Neural cell (in vitro differentiated cells): Measurements from ENCODE around the gene COL21A1. TPM values are rescaled to one million over a fixed set of nuclear protein-coding genes. Genes with fewer than 3 reads are reported as not detected.

Experiments
- H2AFZ ChIP-seq: fragments of 200-600, 300-800 bp; sonication (generic), shearing (Covaris generic); 2 replicates; pipeline ENCODE4 v1.6.0; 2014; ENCODE audit warnings: low read depth, mild to moderate bottlenecking, antibody characterized with exemption, low read length, moderate library complexity
- H3F3A ChIP-seq: fragments of 200-600 bp; shearing (Covaris generic); 2 replicates; pipeline ENCODE4 v1.6.1; 2016; ENCODE audit warnings: mild to moderate bottlenecking, moderate library complexity, mixed read lengths, antibody characterized with exemption, low read length; ENCODE audit not compliant: insufficient read depth, poor library complexity, severe bottlenecking
- H3K27ac ChIP-seq: fragments of 200-600, 300-800 bp; sonication (generic), shearing (Covaris generic); 2 replicates; pipeline ENCODE4 v1.5.1; 2014; ENCODE audit warnings: mild to moderate bottlenecking, low read length, moderate library complexity
- H3K27me3 ChIP-seq: fragments of 300-800, 200-600 bp; sonication (generic), shearing (Covaris generic); 2 replicates; pipeline ENCODE4 v1.6.0; 2014; ENCODE audit warnings: mild to moderate bottlenecking, low read depth, low read length, moderate library complexity; ENCODE audit not compliant: insufficient read depth
- H3K36me3 ChIP-seq: fragments of 300-800, 200-600 bp; sonication (generic), shearing (Covaris generic); 2 replicates; pipeline ENCODE4 v1.5.1; 2014; ENCODE audit warnings: mild to moderate bottlenecking, antibody characterized with exemption, low read length, moderate library complexity; ENCODE audit not compliant: insufficient read depth
- H3K4me2 ChIP-seq: fragments of 300-800, 200-600 bp; sonication (generic), shearing (Covaris generic); 2 replicates; pipeline ENCODE4 v1.6.0; 2014; ENCODE audit warnings: mild to moderate bottlenecking, low read length
- H3K4me3 ChIP-seq: fragments of 300-800, 200-600 bp; sonication (generic), shearing (Covaris generic); 2 replicates; pipeline ENCODE4 v1.5.1; 2014; ENCODE audit warnings: mild to moderate bottlenecking, low read length, moderate library complexity
- H3K79me2 ChIP-seq: fragments of 200-600 bp; shearing (Covaris generic); replicated peaks from 2 replicates; pipeline ENCODE4 v1.6.0; 2014; ENCODE audit warnings: mild to moderate bottlenecking, low read length, moderate library complexity; ENCODE audit not compliant: insufficient read depth
- H3K9ac ChIP-seq: fragments of 300-800, 200-600 bp; sonication (generic), shearing (Covaris generic); 2 replicates; pipeline ENCODE4 v1.6.1; 2016; ENCODE audit warnings: mild to moderate bottlenecking, low read length, mixed read lengths
- H3K9me2 ChIP-seq: fragments of 200-600 bp; shearing (Covaris generic); 2 replicates; pipeline ENCODE4 v1.6.1; 2016; ENCODE audit warnings: mild to moderate bottlenecking, low read length, mixed read lengths; ENCODE audit not compliant: insufficient read depth
- H3K9me3 ChIP-seq: fragments of 200-600, 300-800 bp; sonication (generic), shearing (Covaris generic); 2 replicates; pipeline ENCODE4 v1.6.1; 2016; ENCODE audit warnings: mild to moderate bottlenecking, mixed run types, low read length, moderate library complexity, mixed read lengths
- H4K20me1 ChIP-seq: fragments of 200-600 bp; shearing (Covaris generic); 2 replicates; pipeline ENCODE4 v1.6.1; 2016; ENCODE audit warnings: mild to moderate bottlenecking, mixed run types; ENCODE audit not compliant: insufficient read depth
- EP300 ChIP-seq: fragments of 450-650 bp; conservative IDR thresholded peaks from 2 replicates; pipeline ENCODE4 v1.6.1; 2014; ENCODE audit warnings: antibody characterized with exemption, mild to moderate bottlenecking, moderate library complexity; ENCODE audit not compliant: poor library complexity, severe bottlenecking
- EZH2 ChIP-seq: fragments of 200-600, 300-800 bp; shearing (Covaris generic), sonication (generic); IDR thresholded peaks from 2 replicates; pipeline ENCODE4 v1.6.1; 2014; ENCODE audit warnings: antibody characterized with exemption, low read length, borderline replicate concordance, mild to moderate bottlenecking; ENCODE audit not compliant: insufficient read depth, poor library complexity, severe bottlenecking
- MXI1 ChIP-seq: fragments of 450-650 bp; conservative IDR thresholded peaks from 2 replicates; pipeline ENCODE4 v1.6.1; 2014; ENCODE audit warnings: antibody characterized with exemption, mild to moderate bottlenecking; ENCODE audit not compliant: poor library complexity, severe bottlenecking
- POLR2AphosphoS5 ChIP-seq: IDR thresholded peaks from 2 replicates; pipeline ENCODE4 v1.6.1; 2012
- RAD21 ChIP-seq: fragments of 450-650 bp; conservative IDR thresholded peaks from 2 replicates; pipeline ENCODE4 v1.6.1; 2014; ENCODE audit warnings: antibody characterized with exemption, mild to moderate bottlenecking, moderate library complexity
- SMC3 ChIP-seq: fragments of 450-650 bp; conservative IDR thresholded peaks from 2 replicates; pipeline ENCODE4 v1.6.1; 2014; ENCODE audit warnings: antibody characterized with exemption, mild to moderate bottlenecking, moderate library complexity; ENCODE audit not compliant: poor library complexity
- TAF1 ChIP-seq: IDR thresholded peaks from 2 replicates; pipeline ENCODE4 v1.6.1; 2012; ENCODE audit warnings: low read depth
- polyA plus RNA-seq: library from polyadenylated mRNA; depleted of rRNA; stranded (reverse); fragments of >200 nt; gene quantifications from 2 replicates; pipeline ENCODE4 v1.2.3, GENCODE V29; 2014
- TF ChIP-seq, protein P1 (sequence below): fragments of 450-650 bp; IDR thresholded peaks from 2 replicates; pipeline ENCODE4 v1.5.1; 2014; ENCODE audit warnings: antibody characterized with exemption, mild to moderate bottlenecking, moderate library complexity; ENCODE audit not compliant: poor library complexity, severe bottlenecking
- TF ChIP-seq, protein P2 (sequence below): IDR thresholded peaks from 2 replicates; pipeline ENCODE4 v1.6.1; 2012; ENCODE audit warnings: borderline replicate concordance

Gene COL21A1
- polyA plus RNA-seq, 1 donor from 2014 or later, result 0.25 TPM

DNA sequence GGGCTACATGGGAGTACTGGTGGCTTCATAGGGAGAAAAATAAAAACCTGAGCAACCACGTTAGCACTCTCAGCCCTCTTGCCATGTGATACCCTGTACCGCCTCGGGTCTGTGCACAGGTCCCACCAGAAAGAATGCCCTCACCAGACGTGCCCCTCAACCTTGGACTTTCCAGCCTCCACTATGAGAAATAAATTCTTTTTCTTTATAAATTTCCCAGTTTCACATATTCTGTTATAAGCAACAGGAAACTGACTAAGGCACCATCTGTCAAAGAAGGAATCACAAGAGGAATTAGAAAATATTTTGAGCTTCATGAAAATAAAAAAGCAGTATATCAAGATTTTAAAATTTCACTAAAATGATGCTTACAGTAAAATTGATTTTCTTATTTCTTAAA is 203.6 kb downstream of the COL21A1 start:
- no peaks in the 10 kb centered on the region for H3K9me3 ChIP-seq
- H3F3A ChIP-seq, result no peaks in the 10 kb centered on the region
- H3K79me2 ChIP-seq, result no peaks in the 10 kb centered on the region
- H3K36me3 ChIP-seq, result no peaks in the 10 kb centered on the region
- H3K4me2 ChIP-seq, result no peak overlapping the region
- H3K9ac ChIP-seq, result no peak overlapping the region
- no peaks in the 10 kb centered on the region for H3K27me3 ChIP-seq
- no peaks in the 10 kb centered on the region for H3K9me2 ChIP-seq
- TF ChIP-seq MXI1, result no peak
- no peak for TF ChIP-seq SMC3
- no peak for TF ChIP-seq RAD21
- no peak for TF ChIP-seq POLR2AphosphoS5
- TF ChIP-seq EZH2, result no peak
- TF ChIP-seq, protein P1, sequence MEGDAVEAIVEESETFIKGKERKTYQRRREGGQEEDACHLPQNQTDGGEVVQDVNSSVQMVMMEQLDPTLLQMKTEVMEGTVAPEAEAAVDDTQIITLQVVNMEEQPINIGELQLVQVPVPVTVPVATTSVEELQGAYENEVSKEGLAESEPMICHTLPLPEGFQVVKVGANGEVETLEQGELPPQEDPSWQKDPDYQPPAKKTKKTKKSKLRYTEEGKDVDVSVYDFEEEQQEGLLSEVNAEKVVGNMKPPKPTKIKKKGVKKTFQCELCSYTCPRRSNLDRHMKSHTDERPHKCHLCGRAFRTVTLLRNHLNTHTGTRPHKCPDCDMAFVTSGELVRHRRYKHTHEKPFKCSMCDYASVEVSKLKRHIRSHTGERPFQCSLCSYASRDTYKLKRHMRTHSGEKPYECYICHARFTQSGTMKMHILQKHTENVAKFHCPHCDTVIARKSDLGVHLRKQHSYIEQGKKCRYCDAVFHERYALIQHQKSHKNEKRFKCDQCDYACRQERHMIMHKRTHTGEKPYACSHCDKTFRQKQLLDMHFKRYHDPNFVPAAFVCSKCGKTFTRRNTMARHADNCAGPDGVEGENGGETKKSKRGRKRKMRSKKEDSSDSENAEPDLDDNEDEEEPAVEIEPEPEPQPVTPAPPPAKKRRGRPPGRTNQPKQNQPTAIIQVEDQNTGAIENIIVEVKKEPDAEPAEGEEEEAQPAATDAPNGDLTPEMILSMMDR, result no peak
- no peak overlapping the region for H3K4me3 ChIP-seq
- no peak overlapping the region for H3K27ac ChIP-seq
- no peak overlapping the region for H2AFZ ChIP-seq
- no peaks in the 10 kb centered on the region for H4K20me1 ChIP-seq

DNA sequence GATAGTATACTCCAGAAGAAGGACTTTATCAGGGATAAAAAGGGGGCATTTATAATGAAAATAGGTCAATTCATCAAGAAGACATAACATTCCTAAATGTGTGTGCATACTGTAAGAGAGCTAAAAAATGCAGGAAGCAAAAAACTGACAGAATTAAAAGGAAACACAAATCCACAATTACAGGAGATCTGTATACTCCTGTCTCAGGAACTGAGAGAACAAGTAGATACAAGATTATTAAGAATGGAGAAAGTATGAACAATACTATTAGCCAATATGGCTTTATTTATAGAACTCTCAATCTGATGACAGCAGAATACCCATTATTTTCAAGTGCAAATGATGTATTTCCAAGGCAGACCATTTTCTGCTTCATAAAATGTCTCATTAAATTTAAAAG is 204.3 kb downstream of the COL21A1 start:
- H3K27ac ChIP-seq, result no peak overlapping the region
- no peaks in the 10 kb centered on the region for H3F3A ChIP-seq
- H2AFZ ChIP-seq, result no peak overlapping the region
- no peaks in the 10 kb centered on the region for H3K27me3 ChIP-seq
- no peaks in the 10 kb centered on the region for H3K36me3 ChIP-seq
- H3K4me3 ChIP-seq, result no peak overlapping the region
- no peaks in the 10 kb centered on the region for H3K9me3 ChIP-seq
- no peak overlapping the region for H3K9ac ChIP-seq
- no peaks in the 10 kb centered on the region for H3K9me2 ChIP-seq
- H3K79me2 ChIP-seq, result no peaks in the 10 kb centered on the region
- H4K20me1 ChIP-seq, result no peaks in the 10 kb centered on the region
- no peak overlapping the region for H3K4me2 ChIP-seq
- no peak for TF ChIP-seq SMC3
- no peak for TF ChIP-seq EZH2
- no peak for TF ChIP-seq RAD21
- TF ChIP-seq, protein P1, result no peak
- TF ChIP-seq POLR2AphosphoS5, result no peak
- no peak for TF ChIP-seq EP300
- TF ChIP-seq, protein P2, sequence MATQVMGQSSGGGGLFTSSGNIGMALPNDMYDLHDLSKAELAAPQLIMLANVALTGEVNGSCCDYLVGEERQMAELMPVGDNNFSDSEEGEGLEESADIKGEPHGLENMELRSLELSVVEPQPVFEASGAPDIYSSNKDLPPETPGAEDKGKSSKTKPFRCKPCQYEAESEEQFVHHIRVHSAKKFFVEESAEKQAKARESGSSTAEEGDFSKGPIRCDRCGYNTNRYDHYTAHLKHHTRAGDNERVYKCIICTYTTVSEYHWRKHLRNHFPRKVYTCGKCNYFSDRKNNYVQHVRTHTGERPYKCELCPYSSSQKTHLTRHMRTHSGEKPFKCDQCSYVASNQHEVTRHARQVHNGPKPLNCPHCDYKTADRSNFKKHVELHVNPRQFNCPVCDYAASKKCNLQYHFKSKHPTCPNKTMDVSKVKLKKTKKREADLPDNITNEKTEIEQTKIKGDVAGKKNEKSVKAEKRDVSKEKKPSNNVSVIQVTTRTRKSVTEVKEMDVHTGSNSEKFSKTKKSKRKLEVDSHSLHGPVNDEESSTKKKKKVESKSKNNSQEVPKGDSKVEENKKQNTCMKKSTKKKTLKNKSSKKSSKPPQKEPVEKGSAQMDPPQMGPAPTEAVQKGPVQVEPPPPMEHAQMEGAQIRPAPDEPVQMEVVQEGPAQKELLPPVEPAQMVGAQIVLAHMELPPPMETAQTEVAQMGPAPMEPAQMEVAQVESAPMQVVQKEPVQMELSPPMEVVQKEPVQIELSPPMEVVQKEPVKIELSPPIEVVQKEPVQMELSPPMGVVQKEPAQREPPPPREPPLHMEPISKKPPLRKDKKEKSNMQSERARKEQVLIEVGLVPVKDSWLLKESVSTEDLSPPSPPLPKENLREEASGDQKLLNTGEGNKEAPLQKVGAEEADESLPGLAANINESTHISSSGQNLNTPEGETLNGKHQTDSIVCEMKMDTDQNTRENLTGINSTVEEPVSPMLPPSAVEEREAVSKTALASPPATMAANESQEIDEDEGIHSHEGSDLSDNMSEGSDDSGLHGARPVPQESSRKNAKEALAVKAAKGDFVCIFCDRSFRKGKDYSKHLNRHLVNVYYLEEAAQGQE, result no peak
- TF ChIP-seq TAF1, result no peak
- no peak for TF ChIP-seq MXI1
